C4-2B (cell line): ENCODE measurements around the gene DLG2.
A peak's percentile ranks its signal among the peaks of the same experiment; 100 is the strongest.

Experiments
- H3K27ac ChIP-seq: fragments of 450-650 bp; 2 replicates; pipeline ENCODE4 v1.5.1; 2017
- ZFX ChIP-seq: fragments of 450-650 bp; IDR thresholded peaks from 2 replicates; pipeline ENCODE4 v1.6.1; 2017
- TF ChIP-seq, protein P1 (sequence below): fragments of 450-650 bp; conservative IDR thresholded peaks from 2 replicates; pipeline ENCODE4 v1.5.1; 2017; ENCODE audit warnings: mild to moderate bottlenecking

Gene DLG2

GRCh38 chr11:83409476-83409875 lies 2217.7 kb downstream of the DLG2 start:
- TF ChIP-seq, protein P1, sequence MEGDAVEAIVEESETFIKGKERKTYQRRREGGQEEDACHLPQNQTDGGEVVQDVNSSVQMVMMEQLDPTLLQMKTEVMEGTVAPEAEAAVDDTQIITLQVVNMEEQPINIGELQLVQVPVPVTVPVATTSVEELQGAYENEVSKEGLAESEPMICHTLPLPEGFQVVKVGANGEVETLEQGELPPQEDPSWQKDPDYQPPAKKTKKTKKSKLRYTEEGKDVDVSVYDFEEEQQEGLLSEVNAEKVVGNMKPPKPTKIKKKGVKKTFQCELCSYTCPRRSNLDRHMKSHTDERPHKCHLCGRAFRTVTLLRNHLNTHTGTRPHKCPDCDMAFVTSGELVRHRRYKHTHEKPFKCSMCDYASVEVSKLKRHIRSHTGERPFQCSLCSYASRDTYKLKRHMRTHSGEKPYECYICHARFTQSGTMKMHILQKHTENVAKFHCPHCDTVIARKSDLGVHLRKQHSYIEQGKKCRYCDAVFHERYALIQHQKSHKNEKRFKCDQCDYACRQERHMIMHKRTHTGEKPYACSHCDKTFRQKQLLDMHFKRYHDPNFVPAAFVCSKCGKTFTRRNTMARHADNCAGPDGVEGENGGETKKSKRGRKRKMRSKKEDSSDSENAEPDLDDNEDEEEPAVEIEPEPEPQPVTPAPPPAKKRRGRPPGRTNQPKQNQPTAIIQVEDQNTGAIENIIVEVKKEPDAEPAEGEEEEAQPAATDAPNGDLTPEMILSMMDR, result no peak
- TF ChIP-seq ZFX, result no peak
- H3K27ac ChIP-seq, result peak overlapping the region; percentile 86

DNA sequence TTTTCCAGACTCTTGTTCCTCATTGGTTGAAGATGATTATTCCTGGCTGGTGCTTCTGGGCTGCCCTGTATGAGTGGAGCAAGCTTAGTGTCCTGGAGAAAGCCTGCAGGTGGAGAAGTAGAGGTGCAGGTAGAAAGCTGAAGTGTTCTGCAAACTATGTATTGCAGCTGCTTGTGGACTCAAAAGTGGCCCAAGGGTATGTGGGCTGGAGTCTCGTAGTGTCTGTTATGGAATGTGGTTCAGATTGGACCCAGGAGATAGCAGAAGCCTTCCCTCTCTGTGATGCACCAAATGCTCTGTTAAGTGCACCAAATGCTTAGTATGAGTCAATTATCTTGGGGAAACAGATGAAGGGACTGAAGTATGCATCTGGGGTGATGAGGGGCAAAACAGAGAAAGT lies 2218.2 kb downstream of the DLG2 start:
- H3K27ac ChIP-seq, result peak overlapping the region; percentile 86
- TF ChIP-seq, protein P1, result no peak
- TF ChIP-seq ZFX, result no peak
